Endothelial cell of umbilical vein (primary cell): ENCODE data around the gene CSTF3. TPM values are rescaled to one million over a fixed set of nuclear protein-coding genes. Genes with fewer than 3 reads are reported as not detected.

Experiments used
- BruUV-seq: library from RNA; stranded (reverse); fragments of 400-500 nt; replicated peaks from 2 replicates; lab custom pipeline; 2021; lab: Mats Ljungman, UMichigan
- CTCF ChIA-PET: fragments of 300-600, 350-600 bp; sonication (Branson Sonifier 250); formaldehyde crosslinking; loops from one replicate; lab custom pipeline; 2021; ENCODE audit warnings: antibody characterized with exemption, inconsistent platforms; lab: Charles Lee
- POLR2A ChIA-PET: fragments of 300-600, 350-600 bp; sonication (Branson Sonifier 250); formaldehyde crosslinking; loops from one replicate; lab custom pipeline; 2021; ENCODE audit warnings: antibody characterized with exemption, inconsistent platforms; lab: Charles Lee
- DNase-seq: peaks from one replicate; pipeline ENCODE4 v3.0.0-alpha.2; 2011; ENCODE audit warnings: low read depth, low spot score
- FAIRE-seq: peaks from 2 replicates; lab custom pipeline; 2011; peaks lifted over from hg19 to GRCh38; lab: Jason Lieb, UNC
- H2AFZ ChIP-seq: 2 replicates; pipeline ENCODE4 v1.6.0; 2012; ENCODE audit warnings: low read depth, low read length, control low read depth, inconsistent platforms
- H3K27ac ChIP-seq: 2 replicates; pipeline ENCODE4 v1.5.1; 2011; ENCODE audit warnings: low read depth, mild to moderate bottlenecking, control low read depth, low read length, moderate library complexity; ENCODE audit not compliant: insufficient read depth
- H3K27me3 ChIP-seq, 2 experiments: 2 replicates each; pipeline versions ENCODE4 v1.6.0 to v1.6.1; 2011; ENCODE audit warnings: low read length in 2 of 2, mixed read lengths in 1 of 2; ENCODE audit not compliant: control insufficient read depth in 2 of 2, insufficient read depth in 2 of 2
- H3K36me3 ChIP-seq, 2 experiments: 2 replicates in 1 of 2; 3 replicates in 1 of 2; pipeline ENCODE4 v1.5.1; 2011; ENCODE audit warnings: low read length in 2 of 2, mild to moderate bottlenecking in 1 of 2, moderate library complexity in 1 of 2; ENCODE audit not compliant: control insufficient read depth in 2 of 2, insufficient read depth in 2 of 2; ENCODE audit errors: extremely low read depth in 1 of 2
- H3K4me1 ChIP-seq: 3 replicates; pipeline ENCODE4 v1.5.1; 2011; ENCODE audit warnings: mild to moderate bottlenecking, low read length; ENCODE audit not compliant: control insufficient read depth, insufficient read depth; ENCODE audit errors: extremely low read depth
- H3K4me2 ChIP-seq: 2 replicates; pipeline ENCODE4 v1.6.1; 2011; ENCODE audit warnings: low read length, control low read depth, mixed read lengths; ENCODE audit not compliant: insufficient read depth
- H3K4me3 ChIP-seq, 3 experiments: fragments of 200-600 bp in 1 of 3; sonication (generic), shearing (Covaris generic) in 1 of 3; replicated peaks in 1 of 3; 2 replicates each; pipeline ENCODE4 v1.5.1; 2011 to 2016; ENCODE audit warnings: control low read depth in 3 of 3, low read length in 3 of 3, mild to moderate bottlenecking in 2 of 3, inconsistent platforms in 1 of 3, low read depth in 1 of 3, moderate library complexity in 1 of 3; ENCODE audit not compliant: insufficient read depth in 1 of 3
- H3K79me2 ChIP-seq: 2 replicates; pipeline ENCODE4 v1.6.0; 2012; ENCODE audit warnings: low read length, inconsistent platforms; ENCODE audit not compliant: control insufficient read depth, insufficient read depth
- H3K9ac ChIP-seq: replicated peaks from 2 replicates; pipeline ENCODE3; 2011; ENCODE audit warnings: low read length, control low read depth; ENCODE audit not compliant: insufficient read depth; ENCODE audit errors: extremely low read depth
- H3K9me1 ChIP-seq: replicated peaks from 3 replicates; pipeline ENCODE4 v1.6.0; 2011; ENCODE audit warnings: mild to moderate bottlenecking, low read length; ENCODE audit not compliant: control insufficient read depth, insufficient read depth; ENCODE audit errors: extremely low read depth
- H3K9me3 ChIP-seq: replicated peaks from 2 replicates; pipeline ENCODE4 v1.5.1; 2012; ENCODE audit warnings: low read length, inconsistent platforms; ENCODE audit not compliant: control insufficient read depth, insufficient read depth
- H4K20me1 ChIP-seq: replicated peaks from 2 replicates; pipeline ENCODE3; 2011; ENCODE audit warnings: mild to moderate bottlenecking, low read length; ENCODE audit not compliant: control insufficient read depth, insufficient read depth; ENCODE audit errors: extremely low read depth
- EZH2 ChIP-seq: IDR thresholded peaks from 2 replicates; pipeline ENCODE4 v1.6.1; 2012; ENCODE audit warnings: borderline replicate concordance, low read depth, mild to moderate bottlenecking, moderate library complexity, low read length, inconsistent platforms; ENCODE audit not compliant: severe bottlenecking
- FOS ChIP-seq: IDR thresholded peaks from 2 replicates; pipeline ENCODE4 v1.6.1; 2011; ENCODE audit warnings: mild to moderate bottlenecking, low read length, moderate library complexity, borderline replicate concordance; ENCODE audit not compliant: insufficient read depth
- GATA2 ChIP-seq: IDR thresholded peaks from 2 replicates; pipeline ENCODE4 v1.7.0; 2011; ENCODE audit warnings: low read depth, mild to moderate bottlenecking, moderate library complexity, mixed read lengths, low read length; ENCODE audit not compliant: insufficient read length, insufficient read depth
- JUN ChIP-seq: IDR thresholded peaks from 2 replicates; pipeline ENCODE4 v1.6.1; 2011; ENCODE audit warnings: borderline replicate concordance, low read depth; ENCODE audit not compliant: insufficient read length, insufficient read depth
- MAX ChIP-seq: IDR thresholded peaks from 2 replicates; pipeline ENCODE4 v1.6.1; 2011; ENCODE audit not compliant: insufficient read depth, insufficient read length
- MYC ChIP-seq: IDR thresholded peaks from one replicate; pipeline ENCODE4 v1.6.1; 2011; ENCODE audit warnings: mild to moderate bottlenecking, low read depth, low read length
- POLR2A ChIP-seq: IDR thresholded peaks from 2 replicates; pipeline ENCODE4 v1.6.1; 2012; ENCODE audit warnings: low read depth, mild to moderate bottlenecking, control low read depth, low read length
- POLR2AphosphoS5 ChIP-seq: IDR thresholded peaks from 2 replicates; pipeline ENCODE4 v1.6.1; 2012; ENCODE audit warnings: low read depth, mild to moderate bottlenecking, control low read depth, low read length, moderate library complexity; ENCODE audit not compliant: insufficient read depth
- dilution Hi-C: fragments of 300-500 bp; cut with MboI; formaldehyde crosslinking; loops from one replicate; pipeline ENCODE4 v1.15.0; 2019; ENCODE audit warnings: low sequenced_read_pairs; ENCODE audit not compliant: extremely low pct_ligation_motif_present
- intact Hi-C: fragments of 100-400 bp; cut with micrococcal nuclease; formaldehyde crosslinking; loops from one replicate; pipeline ENCODE4 v1.10.0; 2022
- polyA plus RNA-seq, 4 experiments: library from polyadenylated mRNA; depleted of rRNA in 3 of 4; stranded (reverse) in 3 of 4; unstranded in 1 of 4; fragments of >200 nt; gene quantifications; 2 replicates each; pipeline versions ENCODE4 v1.2.1 to v1.2.3, GENCODE V29; 2011 to 2012; ENCODE audit warnings: missing spikeins in 1 of 4
- total RNA-seq: library from RNA; stranded (reverse); gene quantifications from 2 replicates; pipeline ENCODE4 v1.2.3, GENCODE V29; 2021
- TF ChIP-seq, protein P1 (sequence below), 2 donors: IDR thresholded peaks; 1 replicate in 1 of 2; 2 replicates in 1 of 2; pipeline ENCODE4 v1.5.1; 2011; ENCODE audit warnings: low read length in 2 of 2, mild to moderate bottlenecking in 2 of 2, moderate library complexity in 2 of 2, control low read depth in 1 of 2, inconsistent platforms in 1 of 2, low read depth in 1 of 2; ENCODE audit not compliant: insufficient read depth in 1 of 2; ENCODE audit errors: extremely low read depth in 1 of 2

Gene CSTF3
- total and polyA plus RNA-seq, 2 donors (not counting 3 experiments of a cell fraction or from before 2014, with no cell fraction given), result 18.3 to 46.6 TPM

- H3K27me3 ChIP-seq, result no peaks in the 10 kb centered on the region
- H3K36me3 ChIP-seq, result peaks cover 0 to 2% of the 10 kb centered on the region in 2 experiments
- no peak overlapping the region for H3K9ac ChIP-seq
- peak overlapping the region; percentile 92 for H3K4me2 ChIP-seq
- FAIRE-seq, result no peak
- ChIA-PET POLR2A (no interaction called here), CTCF (interaction anchor here (1.0 kb wide), 1 partner anchor 8 kb away, joined by 3 read pairs; no protein-coding TSS in a partner anchor)
- no peak for DNase-seq
- TF ChIP-seq MYC (no peak), FOS (no peak), MAX (no peak), POLR2A (no peak), EZH2 (no peak), JUN (no peak), POLR2AphosphoS5 (no peak), GATA2 (no peak)
- TF ChIP-seq, protein P1, sequence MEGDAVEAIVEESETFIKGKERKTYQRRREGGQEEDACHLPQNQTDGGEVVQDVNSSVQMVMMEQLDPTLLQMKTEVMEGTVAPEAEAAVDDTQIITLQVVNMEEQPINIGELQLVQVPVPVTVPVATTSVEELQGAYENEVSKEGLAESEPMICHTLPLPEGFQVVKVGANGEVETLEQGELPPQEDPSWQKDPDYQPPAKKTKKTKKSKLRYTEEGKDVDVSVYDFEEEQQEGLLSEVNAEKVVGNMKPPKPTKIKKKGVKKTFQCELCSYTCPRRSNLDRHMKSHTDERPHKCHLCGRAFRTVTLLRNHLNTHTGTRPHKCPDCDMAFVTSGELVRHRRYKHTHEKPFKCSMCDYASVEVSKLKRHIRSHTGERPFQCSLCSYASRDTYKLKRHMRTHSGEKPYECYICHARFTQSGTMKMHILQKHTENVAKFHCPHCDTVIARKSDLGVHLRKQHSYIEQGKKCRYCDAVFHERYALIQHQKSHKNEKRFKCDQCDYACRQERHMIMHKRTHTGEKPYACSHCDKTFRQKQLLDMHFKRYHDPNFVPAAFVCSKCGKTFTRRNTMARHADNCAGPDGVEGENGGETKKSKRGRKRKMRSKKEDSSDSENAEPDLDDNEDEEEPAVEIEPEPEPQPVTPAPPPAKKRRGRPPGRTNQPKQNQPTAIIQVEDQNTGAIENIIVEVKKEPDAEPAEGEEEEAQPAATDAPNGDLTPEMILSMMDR (IDR thresholded peaks at IDR 0.05; ENCODE audit: extremely low read depth in 1 of 2, insufficient read depth in 1 of 2, low read depth in 1 of 2, low read length in 2 of 2), result no peak
- H3K4me1 ChIP-seq, result peaks cover 23% of the 10 kb centered on the region
- intact Hi-C loops (no loop called here), dilution Hi-C loops (no loop called here)
- no peaks in the 10 kb centered on the region for H3K9me1 ChIP-seq
- H3K27ac ChIP-seq, result no peak overlapping the region
- no peak overlapping the region for H2AFZ ChIP-seq
- peaks cover 93% of the 10 kb centered on the region for H3K79me2 ChIP-seq
- peaks cover 19% of the 10 kb centered on the region for H4K20me1 ChIP-seq
- H3K4me3 ChIP-seq, result peak overlapping the region in 1 of 3 experiments; percentile 21
- no TSS peak for BruUV-seq
- H3K9me3 ChIP-seq, result no peaks in the 10 kb centered on the region
These were observed 3.9 kb downstream of the CSTF3 start for GRCh38 chr11:33157103-33158027.
